Endothelial cell (in vitro differentiated cells): ENCODE data around the gene NEURL3. TPM values are rescaled to one million over a fixed set of nuclear protein-coding genes. Genes with fewer than 3 reads are reported as not detected.
A peak's percentile ranks its signal among the peaks of the same experiment; 100 is the strongest.

Experiments
- DNase-seq: peaks from one replicate; pipeline ENCODE4 v3.0.0; 2021; ENCODE audit warnings: low spot score
- H3K27ac Mint-ChIP-seq: one replicate; pipeline ENCODE4 v1.8.0; 2021; ENCODE audit warnings: mixed read lengths, inconsistent platforms; ENCODE audit not compliant: unreplicated experiment
- H3K27me3 Mint-ChIP-seq: one replicate; pipeline ENCODE4 v1.8.0; 2021; ENCODE audit warnings: mild to moderate bottlenecking, moderate library complexity, mixed read lengths, inconsistent platforms; ENCODE audit not compliant: unreplicated experiment
- H3K36me3 Mint-ChIP-seq: one replicate; pipeline ENCODE4 v1.8.0; 2021; ENCODE audit warnings: mild to moderate bottlenecking, low read depth, mixed read lengths, inconsistent platforms; ENCODE audit not compliant: unreplicated experiment
- H3K4me1 Mint-ChIP-seq: one replicate; pipeline ENCODE4 v1.8.0; 2021; ENCODE audit warnings: mild to moderate bottlenecking, mixed read lengths, inconsistent platforms; ENCODE audit not compliant: unreplicated experiment
- H3K4me3 Mint-ChIP-seq: one replicate; pipeline ENCODE4 v1.8.0; 2021; ENCODE audit warnings: mild to moderate bottlenecking, mixed read lengths, inconsistent platforms; ENCODE audit not compliant: unreplicated experiment
- H3K9me3 Mint-ChIP-seq: one replicate; pipeline ENCODE4 v1.8.0; 2021; ENCODE audit warnings: mixed read lengths, inconsistent platforms; ENCODE audit not compliant: unreplicated experiment
- total RNA-seq: library from RNA; stranded (reverse); fragmentation: NEBNext Ultra II Directional; extraction: Animal tissue kit (Norgen Biotek cat#: 25700); gene quantifications from one replicate; pipeline ENCODE4 v1.2.1, GENCODE V29; 2021; ENCODE audit not compliant: unreplicated experiment
- TF ChIP-seq, protein P1 (sequence below): fragments of 200-600 bp; sonication (generic); IDR thresholded peaks from one replicate; pipeline ENCODE4 v1.5.0; 2021; ENCODE audit warnings: antibody characterized with exemption; ENCODE audit not compliant: unreplicated experiment

The NEURL3 gene
- total RNA-seq, 1 donor from 2014 or later = not detected

DNA sequence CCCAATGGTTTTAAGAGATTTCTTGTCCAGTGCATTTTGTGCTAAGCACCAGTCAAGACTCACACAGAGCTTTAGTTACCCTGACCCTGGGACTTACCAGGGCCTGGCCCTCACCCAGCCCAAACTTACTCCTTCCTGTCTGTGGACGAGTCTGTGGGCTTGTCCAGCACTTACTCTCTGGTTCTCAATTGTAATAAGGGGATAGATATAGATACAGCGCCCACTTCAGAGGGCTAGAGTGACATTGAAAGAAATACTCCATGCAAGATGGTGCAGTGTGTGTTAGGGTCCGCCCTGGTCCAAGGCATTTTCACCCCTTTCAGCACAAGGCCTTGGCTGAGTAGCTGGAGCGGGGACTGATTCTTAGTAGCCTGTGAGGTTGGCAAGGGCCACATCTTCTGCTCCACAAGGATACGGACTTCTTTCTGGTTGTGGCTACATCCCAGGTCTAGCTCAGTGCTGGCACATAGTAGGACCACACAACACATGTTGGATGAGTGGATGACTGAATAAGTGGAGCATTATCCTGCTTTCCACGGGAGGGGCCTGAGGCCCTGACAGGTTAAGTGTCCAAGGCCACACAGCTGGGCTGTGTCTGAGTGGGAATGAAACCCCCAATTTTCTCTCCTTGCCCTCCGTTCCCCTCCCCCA is 27.6 kb upstream of the NEURL3 start:
- no peaks in the 10 kb centered on the region for H3K9me3 Mint-ChIP-seq
- no peak for DNase-seq
- H3K27me3 Mint-ChIP-seq = peaks cover 1% of the 10 kb centered on the region
- TF ChIP-seq, protein P1, sequence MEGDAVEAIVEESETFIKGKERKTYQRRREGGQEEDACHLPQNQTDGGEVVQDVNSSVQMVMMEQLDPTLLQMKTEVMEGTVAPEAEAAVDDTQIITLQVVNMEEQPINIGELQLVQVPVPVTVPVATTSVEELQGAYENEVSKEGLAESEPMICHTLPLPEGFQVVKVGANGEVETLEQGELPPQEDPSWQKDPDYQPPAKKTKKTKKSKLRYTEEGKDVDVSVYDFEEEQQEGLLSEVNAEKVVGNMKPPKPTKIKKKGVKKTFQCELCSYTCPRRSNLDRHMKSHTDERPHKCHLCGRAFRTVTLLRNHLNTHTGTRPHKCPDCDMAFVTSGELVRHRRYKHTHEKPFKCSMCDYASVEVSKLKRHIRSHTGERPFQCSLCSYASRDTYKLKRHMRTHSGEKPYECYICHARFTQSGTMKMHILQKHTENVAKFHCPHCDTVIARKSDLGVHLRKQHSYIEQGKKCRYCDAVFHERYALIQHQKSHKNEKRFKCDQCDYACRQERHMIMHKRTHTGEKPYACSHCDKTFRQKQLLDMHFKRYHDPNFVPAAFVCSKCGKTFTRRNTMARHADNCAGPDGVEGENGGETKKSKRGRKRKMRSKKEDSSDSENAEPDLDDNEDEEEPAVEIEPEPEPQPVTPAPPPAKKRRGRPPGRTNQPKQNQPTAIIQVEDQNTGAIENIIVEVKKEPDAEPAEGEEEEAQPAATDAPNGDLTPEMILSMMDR = no peak
- H3K27ac Mint-ChIP-seq = no peak overlapping the region
- no peaks in the 10 kb centered on the region for H3K36me3 Mint-ChIP-seq
- H3K4me3 Mint-ChIP-seq = no peak overlapping the region
- H3K4me1 Mint-ChIP-seq = peaks cover 16% of the 10 kb centered on the region

DNA sequence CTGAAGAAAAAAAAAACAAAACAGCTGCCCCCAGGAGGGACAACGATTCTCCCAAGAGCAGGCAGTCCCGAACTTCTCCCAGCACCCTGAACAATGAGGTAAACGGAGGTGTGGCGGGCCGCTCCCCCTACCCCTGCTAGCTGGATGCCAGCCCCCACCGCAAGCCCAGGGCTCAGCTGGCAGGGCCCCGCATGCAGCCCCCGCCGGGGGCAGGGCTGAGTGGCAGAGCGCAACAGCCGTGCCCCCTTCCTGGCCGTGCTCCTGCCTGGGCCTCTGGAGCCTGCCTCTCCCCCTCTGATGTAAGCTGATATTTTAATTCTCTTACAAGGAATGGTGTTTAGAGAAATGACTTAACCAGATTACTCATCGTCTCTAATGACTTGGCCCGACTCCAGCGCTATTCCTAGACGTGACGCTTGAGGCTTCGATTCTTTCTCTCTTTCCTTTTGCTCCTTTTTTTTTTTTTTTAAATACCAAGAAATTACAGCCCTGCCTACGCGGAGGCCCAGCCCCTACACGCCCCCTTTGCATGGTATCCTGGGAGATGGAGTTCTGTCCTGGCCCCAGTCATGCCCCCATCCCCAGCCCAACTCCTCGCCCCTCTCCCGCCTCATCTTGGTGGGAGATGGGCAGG is 26.8 kb upstream of the NEURL3 start:
- Mint-ChIP-seq H3K27me3 (peaks cover 1% of the 10 kb centered on the region), H3K9me3 (no peaks in the 10 kb centered on the region)
- DNase-seq = peak; percentile 48

GRCh38 chr2:96531366-96531765 is 26.2 kb upstream of the NEURL3 start:
- H3K4me3 Mint-ChIP-seq = no peak overlapping the region
- H3K27me3 Mint-ChIP-seq = peaks cover 1% of the 10 kb centered on the region
- DNase-seq = no peak
- TF ChIP-seq, protein P1 = no peak
- H3K36me3 Mint-ChIP-seq = peaks cover 4% of the 10 kb centered on the region
- no peaks in the 10 kb centered on the region for H3K9me3 Mint-ChIP-seq
- H3K4me1 Mint-ChIP-seq = peaks cover 19% of the 10 kb centered on the region
- H3K27ac Mint-ChIP-seq = no peak overlapping the region

More for the DNA sequence above, 26.8 kb upstream of the NEURL3 start:
- no peak overlapping the region for H3K27ac Mint-ChIP-seq
- H3K36me3 Mint-ChIP-seq = no peaks in the 10 kb centered on the region
- TF ChIP-seq, protein P1 = no peak
- peak overlapping the region; percentile 88 for H3K4me3 Mint-ChIP-seq
- H3K4me1 Mint-ChIP-seq = peaks cover 16% of the 10 kb centered on the region

DNA sequence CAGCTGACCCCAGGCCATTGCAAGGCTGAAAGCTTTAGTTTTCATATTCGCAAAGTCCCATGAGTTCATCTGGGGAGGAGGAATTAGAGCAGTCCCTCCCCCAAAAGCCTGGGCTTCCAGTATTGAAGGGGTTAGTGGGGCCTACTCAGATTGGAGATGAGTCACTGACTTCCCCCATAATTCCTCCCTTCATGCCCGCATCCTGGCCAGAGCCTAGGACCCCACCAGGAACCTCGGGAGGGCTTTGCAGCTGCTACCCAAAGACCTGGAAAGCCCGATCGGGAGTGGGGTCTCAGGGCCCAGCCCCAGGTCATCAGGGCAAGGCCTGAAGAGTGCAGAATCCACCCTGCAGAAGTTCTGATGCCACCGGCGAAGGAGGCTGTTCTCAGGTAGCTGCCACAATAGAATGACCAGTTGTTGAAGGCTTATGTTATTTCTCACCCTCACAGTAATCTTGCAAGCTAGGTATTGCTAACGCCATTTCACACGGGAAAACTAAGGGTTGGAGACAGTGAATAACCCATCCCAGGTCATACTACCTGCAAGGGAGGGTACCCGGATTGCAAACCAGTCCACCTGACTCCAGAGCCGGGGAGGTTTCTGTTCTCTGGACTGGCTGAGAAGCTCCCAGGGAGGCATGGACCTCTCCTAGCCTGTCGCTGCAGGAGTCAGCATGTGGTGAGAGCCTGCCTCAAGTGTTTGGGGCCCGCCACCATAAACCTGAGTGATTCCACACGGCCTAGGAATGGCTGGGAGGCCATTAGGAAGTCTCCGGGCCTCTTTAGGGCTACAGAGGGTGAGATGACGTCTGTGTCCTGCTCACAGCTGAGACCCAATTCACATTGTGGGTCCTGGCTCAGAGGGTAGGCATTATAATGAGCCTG is 25.6 kb upstream of the NEURL3 start:
- peaks cover 1% of the 10 kb centered on the region for H3K27me3 Mint-ChIP-seq
- no peak overlapping the region for H3K4me3 Mint-ChIP-seq
- H3K36me3 Mint-ChIP-seq = peaks cover 4% of the 10 kb centered on the region
- no peak overlapping the region for H3K27ac Mint-ChIP-seq
- no peaks in the 10 kb centered on the region for H3K9me3 Mint-ChIP-seq
- DNase-seq = no peak
- H3K4me1 Mint-ChIP-seq = peaks cover 19% of the 10 kb centered on the region
- TF ChIP-seq, protein P1 = no peak

GRCh38 chr2:96530144-96530430 is 24.9 kb upstream of the NEURL3 start:
- H3K9me3 Mint-ChIP-seq = no peaks in the 10 kb centered on the region
- peaks cover 4% of the 10 kb centered on the region for H3K36me3 Mint-ChIP-seq
- peaks cover 1% of the 10 kb centered on the region for H3K27me3 Mint-ChIP-seq
- H3K4me1 Mint-ChIP-seq = peaks cover 19% of the 10 kb centered on the region
- TF ChIP-seq, protein P1 = no peak
- no peak for DNase-seq
- H3K4me3 Mint-ChIP-seq = no peak overlapping the region
- no peak overlapping the region for H3K27ac Mint-ChIP-seq
